SK-N-SH (cell line): ENCODE data around the gene TBP. TPM values are rescaled to one million over a fixed set of nuclear protein-coding genes. Genes with fewer than 3 reads are reported as not detected.

Source experiments
- CHD2 ChIP-seq: fragments of 150-350 bp; IDR thresholded peaks from 2 replicates; pipeline ENCODE4 v1.6.1; 2018; ENCODE audit warnings: low read length; ENCODE audit not compliant: partially characterized antibody
- CTCF ChIP-seq: fragments of 200-600 bp; sonication (generic); IDR thresholded peaks from 2 replicates; pipeline ENCODE4 v1.6.1; 2017; ENCODE audit warnings: antibody characterized with exemption, mild to moderate bottlenecking, moderate library complexity
- EZH2phosphoT487 ChIP-seq: fragments of 200-600 bp; sonication (generic); IDR thresholded peaks from 2 replicates; pipeline ENCODE4 v1.6.1; 2017; ENCODE audit warnings: low read depth, mixed run types, mild to moderate bottlenecking, antibody characterized with exemption, moderate library complexity, borderline replicate concordance
- GABPA ChIP-seq: IDR thresholded peaks from 2 replicates; pipeline ENCODE4 v1.4.0; 2012; ENCODE audit warnings: low read depth, mild to moderate bottlenecking
- IRF3 ChIP-seq: fragments of 150-350 bp; IDR thresholded peaks from 2 replicates; pipeline ENCODE4 v1.6.1; 2016; ENCODE audit warnings: mild to moderate bottlenecking, low read depth, low read length
- JUND ChIP-seq: IDR thresholded peaks from 2 replicates; pipeline ENCODE4 v1.4.0; 2012
- MXI1 ChIP-seq: IDR thresholded peaks from 2 replicates; pipeline ENCODE4 v1.6.1; 2012; ENCODE audit warnings: mild to moderate bottlenecking, low read depth, low read length, improper control_type of control experiment
- REST ChIP-seq: IDR thresholded peaks from 2 replicates; pipeline ENCODE4 v1.6.1; 2012; ENCODE audit warnings: mild to moderate bottlenecking, low read depth, low read length, moderate library complexity
- RXRA ChIP-seq: IDR thresholded peaks from 2 replicates; pipeline ENCODE4 v1.4.0; 2012; ENCODE audit warnings: low read depth, mild to moderate bottlenecking, borderline replicate concordance
- TCF12 ChIP-seq: IDR thresholded peaks from 2 replicates; pipeline ENCODE4 v1.4.0; 2012
- ZBTB33 ChIP-seq: IDR thresholded peaks from 2 replicates; pipeline ENCODE4 v1.4.0; 2012; ENCODE audit warnings: low read depth, borderline replicate concordance
- polyA plus RNA-seq, 3 experiments: library from polyadenylated mRNA; depleted of rRNA; stranded (reverse); fragments of >200 nt; gene quantifications; 2 replicates each; pipeline ENCODE4 v1.2.3, GENCODE V29; 2012

TBP gene
- polyA plus RNA-seq, 1 of the 3 experiments (the other 2 are of a cell fraction) = 45.5 TPM

GRCh38 chr6:170552765-170553533, 1.2 kb upstream of the TBP start, which contains the start of gene PSMB1 (continued):
- no peak for TF ChIP-seq CTCF
- peak; percentile 87 for TF ChIP-seq MXI1
- no peak for TF ChIP-seq JUND
- peak; percentile 65 for TF ChIP-seq CHD2
- no peak; the same call in 1 of the 2 replicates for TF ChIP-seq REST
- 0 out of 2 replicates have a peak, but pooled peaks have one; percentile 7 for TF ChIP-seq IRF3
- TF ChIP-seq EZH2phosphoT487 = no peak
- peak; percentile 94 for TF ChIP-seq GABPA
- no peak for TF ChIP-seq RXRA
- TF ChIP-seq ZBTB33 = peak; percentile 69
- peak; percentile 17; the same call in 1 of the 2 replicates for TF ChIP-seq TCF12
